K562 (cell line): Measurements from ENCODE around the gene TRPC4AP. TPM values are rescaled to one million over a fixed set of nuclear protein-coding genes. Genes with fewer than 3 reads are reported as not detected.

ENCODE experiments used
- ASH1L ChIP-seq: fragments of 450-650 bp; IDR thresholded peaks from 2 replicates; pipeline ENCODE4 v1.6.1; 2018; ENCODE audit warnings: borderline replicate concordance, mild to moderate bottlenecking, low read depth; ENCODE audit not compliant: partially characterized antibody
- ATF1 ChIP-seq, 2 experiments: fragments of 450-650 bp in 1 of 2; IDR thresholded peaks; 2 replicates each; pipeline ENCODE4 v1.6.1; 2016; ENCODE audit warnings: missing compliant biosample characterization in 1 of 2, missing genetic modification characterization in 1 of 2
- ATF3 ChIP-seq, 2 experiments: fragments of 450-650 bp in 1 of 2; sonication (generic) in 1 of 2; formaldehyde crosslinking in 1 of 2; IDR thresholded peaks in 1 of 2; conservative IDR thresholded peaks in 1 of 2; 2 replicates each; pipeline versions ENCODE4 v1.6.1 to v1.8.1; 2016 to 2023; ENCODE audit warnings: mild to moderate bottlenecking in 2 of 2, moderate library complexity in 2 of 2, inconsistent platforms in 1 of 2, missing genetic modification reagents in 1 of 2
- BACH1 ChIP-seq: fragments of 200-800 bp; sonication (Bioruptor generic); IDR thresholded peaks from 2 replicates; pipeline ENCODE4 v1.6.1; 2016; ENCODE audit warnings: missing genetic modification characterization, missing compliant biosample characterization
- BMI1 ChIP-seq: fragments of 150-350 bp; IDR thresholded peaks from 2 replicates; pipeline ENCODE4 v1.6.1; 2014; ENCODE audit warnings: low read length
- CHCHD3 ChIP-seq: fragments of 250-450 bp; sonication (Bioruptor Pico); IDR thresholded peaks from 2 replicates; pipeline ENCODE4 v2.1.2; 2022; ENCODE audit warnings: mild to moderate bottlenecking
- DMBX1 ChIP-seq: fragments of 250-450 bp; sonication (Bioruptor Pico); IDR thresholded peaks from 2 replicates; pipeline ENCODE4 v1.8.0; 2022; ENCODE audit warnings: inconsistent platforms, mild to moderate bottlenecking, moderate library complexity, borderline replicate concordance
- E2F1 ChIP-seq: sonication (generic); formaldehyde crosslinking; IDR thresholded peaks from 2 replicates; pipeline ENCODE4 v1.8.1; 2023; ENCODE audit warnings: mild to moderate bottlenecking, missing genetic modification reagents, moderate library complexity
- EGR1 ChIP-seq: fragments of 450-650 bp; conservative IDR thresholded peaks from 2 replicates; pipeline ENCODE4 v1.6.1; 2017; ENCODE audit warnings: mild to moderate bottlenecking
- FOXK2 ChIP-seq, 2 experiments: fragments of 450-650 bp; IDR thresholded peaks in 1 of 2; conservative IDR thresholded peaks in 1 of 2; 2 replicates each; pipeline ENCODE4 v1.6.1; 2016; ENCODE audit warnings: low read depth in 2 of 2, mild to moderate bottlenecking in 1 of 2
- GATAD2B ChIP-seq: fragments of 450-650 bp; IDR thresholded peaks from 2 replicates; pipeline ENCODE4 v1.6.1; 2017; ENCODE audit warnings: mild to moderate bottlenecking, borderline replicate concordance
- HCFC1 ChIP-seq: IDR thresholded peaks from 2 replicates; pipeline ENCODE4 v1.6.1; 2012; ENCODE audit warnings: low read depth, low read length, improper control_type of control experiment
- HMBOX1 ChIP-seq: sonication (generic); IDR thresholded peaks from 2 replicates; pipeline ENCODE4 v1.6.1; 2016
- LARP7 ChIP-seq: fragments of 450-650 bp; IDR thresholded peaks from 2 replicates; pipeline ENCODE4 v1.6.1; 2016
- POLR2B ChIP-seq: fragments of 450-650 bp; IDR thresholded peaks from 2 replicates; pipeline ENCODE4 v1.6.1; 2018; ENCODE audit warnings: low read depth; ENCODE audit not compliant: partially characterized antibody
- RFX1 ChIP-seq: fragments of 450-650 bp; IDR thresholded peaks from 2 replicates; pipeline ENCODE4 v1.6.1; 2016; ENCODE audit warnings: mild to moderate bottlenecking, moderate library complexity
- SREBF2 ChIP-seq: sonication (generic); formaldehyde crosslinking; IDR thresholded peaks from 2 replicates; pipeline ENCODE4 v1.4.0; 2020; ENCODE audit warnings: mild to moderate bottlenecking, missing genetic modification reagents
- TBP ChIP-seq: optimal IDR thresholded peaks from 2 replicates; pipeline ENCODE3; 2011; ENCODE audit warnings: low read depth, low read length, improper control_type of control experiment
- TCF7L2 ChIP-seq: fragments of 150-350 bp; IDR thresholded peaks from 2 replicates; pipeline ENCODE4 v1.6.1; 2016; ENCODE audit warnings: low read depth, mild to moderate bottlenecking, low read length, moderate library complexity
- THRA ChIP-seq: fragments of 450-650 bp; IDR thresholded peaks from 2 replicates; pipeline ENCODE4 v1.6.1; 2017; ENCODE audit warnings: mild to moderate bottlenecking, moderate library complexity
- TRIM25 ChIP-seq: fragments of 450-650 bp; IDR thresholded peaks from 2 replicates; pipeline ENCODE4 v1.7.0; 2016; ENCODE audit warnings: borderline replicate concordance
- ZKSCAN8 ChIP-seq: fragments of 200-800 bp; sonication (Bioruptor generic); IDR thresholded peaks from 2 replicates; pipeline ENCODE4 v1.6.1; 2016; ENCODE audit warnings: missing genetic modification characterization, missing compliant biosample characterization
- polyA plus RNA-seq, 8 experiments: library from polyadenylated mRNA; depleted of rRNA in 4 of 8; stranded (reverse) in 5 of 8; unstranded in 3 of 8; fragments of >200 nt; fragmentation: Nextera tagmentation in 2 of 8; fragmentation: Illumina TruSeq in 1 of 8; extraction: Ambion mirVana in 2 of 8; extraction: Trizol in 1 of 8; gene quantifications; 2 replicates each; pipeline versions ENCODE4 v1.2.1 to v1.2.3, GENCODE V29; 2011 to 2014; ENCODE audit warnings: inconsistent platforms in 1 of 8, missing spikeins in 1 of 8
- total RNA-seq, 7 experiments: library from RNA; depleted of rRNA in 6 of 7; stranded (reverse); fragments of >200 nt in 6 of 7; fragmentation: Illumina TruSeq in 2 of 7; extraction: Trizol in 2 of 7; gene quantifications; 2 replicates each; pipeline versions ENCODE4 v1.2.1 to v1.2.3, GENCODE V29; 2011 to 2021; ENCODE audit warnings: low replicate concordance in 1 of 7

The TRPC4AP gene
- total and polyA plus RNA-seq, 9 of the 15 experiments (the other 6 are each of a cell fraction or from before 2014, with no cell fraction given): 2.3 to 70.3 (median 33.3) TPM

GRCh38 chr20:34955231-34956040 lies 137.2 kb downstream of the TRPC4AP start, which contains the start of the genes GSS and MYH7B (continued):
- no peak for TF ChIP-seq ATF1 (CRISPR knock-in tag; IDR thresholded peaks at IDR 0.05)
- TF ChIP-seq ATF1 (tag; IDR thresholded peaks at IDR 0.05): peak; percentile 82; the same call in 1 of the 2 replicates
- peak; percentile 20 for TF ChIP-seq EGR1
- TF ChIP-seq THRA: no peak
- TF ChIP-seq HMBOX1: no peak; the same call in 1 of the 2 replicates
- peak; percentile 79; the same call in 1 of the 2 replicates for TF ChIP-seq E2F1 (CRISPR knock-in tag)
- no peak for TF ChIP-seq FOXK2 (conservative IDR thresholded peaks at IDR 0.05 in 1 of 2, IDR thresholded peaks at IDR 0.05 in 1 of 2; ENCODE audit: low read depth in 2 of 2)
- no peak for TF ChIP-seq TCF7L2
- peak; percentile 94; the same call in 1 of the 2 replicates for TF ChIP-seq TRIM25
- no peak for TF ChIP-seq RFX1
- no peak for TF ChIP-seq ZKSCAN8 (CRISPR knock-in tag)
- TF ChIP-seq LARP7: peak; percentile 90; the same call in 1 of the 2 replicates
- no peak for TF ChIP-seq BMI1
- TF ChIP-seq CHCHD3 (CRISPR knock-in tag): no peak
- TF ChIP-seq DMBX1 (CRISPR knock-in tag): 0 out of 2 replicates have a peak, but pooled peaks have one; percentile 33
- TF ChIP-seq HCFC1: 0 out of 2 replicates have a peak, but pooled peaks have one; percentile 37
- no peak for TF ChIP-seq BACH1 (tag)
- no peak for TF ChIP-seq ASH1L
- TF ChIP-seq POLR2B: peak; percentile 85
- TF ChIP-seq GATAD2B: no peak
- no peak for TF ChIP-seq SREBF2 (CRISPR knock-in tag)
- TF ChIP-seq ATF3 (IDR thresholded peaks at IDR 0.05): no peak
- TF ChIP-seq ATF3 (CRISPR knock-in tag; conservative IDR thresholded peaks at IDR 0.05): peak; percentile 35; the same call in 1 of the 2 replicates
- peak; percentile 97 for TF ChIP-seq TBP
